NCI-H2196 (cell line): ENCODE measurements around the gene TTC39B.
"Not testable (repeated sequence)": the region's sequence is repeated elsewhere in the genome, so short reads cannot be mapped to it uniquely, and the experiment has no call there.

ENCODE experiments used
- DNase-seq: peaks from one replicate; lab custom pipeline; 2025; ENCODE audit not compliant: unreplicated experiment; lab: John Stamatoyannopoulos, UW

The TTC39B gene

GRCh38 chr9:15306757-15307522, at the start of gene TTC39B:
TTC39B (minus strand) TSS chr9:15307216; CDS start chr9:15307125, 91 bp downstream.
- peak; percentile 100 for DNase-seq

DNA sequence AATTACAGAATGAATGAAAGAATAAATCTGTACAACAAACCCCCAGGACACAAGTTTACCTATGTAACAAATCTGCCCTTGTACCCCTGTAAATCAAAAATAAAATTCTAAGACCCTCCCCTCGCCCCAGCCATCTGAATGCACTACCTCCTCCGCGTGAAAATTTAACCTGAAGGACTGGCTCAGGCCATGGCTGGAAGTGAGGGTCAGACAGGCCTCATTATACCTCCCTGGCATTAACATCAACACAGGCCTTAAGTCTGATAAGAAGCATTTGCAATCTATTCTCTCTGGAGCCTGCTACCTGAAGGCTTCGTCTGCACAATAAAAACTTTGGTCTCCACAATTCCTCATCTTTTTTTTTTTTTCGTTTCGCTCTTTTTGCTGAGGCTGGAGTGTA, 48.7 kb upstream of the TTC39B start:
- no peak for DNase-seq

DNA sequence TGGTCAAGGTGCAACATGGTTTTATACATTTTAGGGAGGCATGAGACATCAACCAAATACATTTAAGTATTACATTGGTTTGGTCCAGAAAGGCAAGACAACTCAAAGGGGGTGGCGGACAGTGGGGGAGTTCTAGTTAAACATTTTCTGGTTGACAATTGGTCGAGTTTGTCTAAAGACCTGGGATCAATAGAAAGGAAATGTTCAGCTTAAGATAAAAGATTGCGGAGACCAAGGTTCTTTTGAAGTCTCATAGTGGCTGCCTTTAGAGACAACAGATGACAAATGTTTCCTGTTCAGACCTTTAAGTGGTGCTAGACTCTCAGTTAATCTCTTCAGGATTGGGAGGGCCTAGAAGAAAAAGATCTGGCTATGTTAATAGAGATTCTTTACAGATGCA, 47.7 kb upstream of the TTC39B start:
- no peak for DNase-seq

GRCh38 chr9:15353892-15354291, 46.9 kb upstream of the TTC39B start:
- no peak for DNase-seq

DNA sequence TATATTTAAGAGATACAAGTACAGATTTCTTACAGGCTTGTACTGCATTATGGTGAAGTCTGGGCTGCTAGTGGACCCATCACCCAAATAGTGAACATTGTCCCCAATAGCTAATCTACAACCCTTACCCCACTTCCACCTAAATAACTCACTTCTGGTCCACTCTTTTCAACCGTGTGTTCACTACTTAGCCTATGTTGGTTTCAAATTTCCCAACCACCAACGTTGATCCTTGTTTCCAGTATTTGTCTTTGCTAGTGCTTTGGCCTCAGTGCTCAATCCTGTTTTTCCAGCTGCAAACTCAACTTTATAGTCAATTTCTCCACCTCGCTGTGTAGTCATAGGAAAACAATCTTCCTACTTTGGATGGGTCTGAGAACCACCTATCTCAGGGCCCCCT, 45.3 kb upstream of the TTC39B start:
- DNase-seq = no peak

GRCh38 chr9:15349892-15350761, 43.1 kb upstream of the TTC39B start:
- peak; percentile 84 for DNase-seq

DNA sequence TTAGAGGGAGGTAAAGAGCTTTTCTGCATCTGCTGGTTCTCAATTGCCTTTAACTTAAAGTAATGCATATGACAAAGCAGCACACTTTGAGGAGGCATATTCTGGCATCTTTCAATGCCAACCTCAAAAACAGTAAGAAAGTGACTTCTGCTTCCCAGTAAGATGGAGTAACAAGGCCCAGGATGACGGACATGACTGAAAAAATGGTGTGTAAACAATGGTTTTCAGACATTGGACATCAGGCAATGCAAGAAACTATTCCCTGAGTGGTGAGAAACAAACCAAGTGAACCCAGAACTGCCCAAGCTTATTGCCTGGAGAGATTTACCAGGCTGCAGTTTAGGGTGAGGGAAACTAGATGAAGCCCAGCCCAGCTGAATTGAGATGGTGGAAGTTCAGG, 39.8 kb upstream of the TTC39B start:
- DNase-seq = no peak

- no peak for DNase-seq
Observed at GRCh38 chr9:15344191-15344590, 37.2 kb upstream of the TTC39B start.

- no peak for DNase-seq
Observed at GRCh38 chr9:15333376-15333881, 26.4 kb upstream of the TTC39B start.

- no peak for DNase-seq
Observed at GRCh38 chr9:15332939-15333338, 25.9 kb upstream of the TTC39B start.

DNA sequence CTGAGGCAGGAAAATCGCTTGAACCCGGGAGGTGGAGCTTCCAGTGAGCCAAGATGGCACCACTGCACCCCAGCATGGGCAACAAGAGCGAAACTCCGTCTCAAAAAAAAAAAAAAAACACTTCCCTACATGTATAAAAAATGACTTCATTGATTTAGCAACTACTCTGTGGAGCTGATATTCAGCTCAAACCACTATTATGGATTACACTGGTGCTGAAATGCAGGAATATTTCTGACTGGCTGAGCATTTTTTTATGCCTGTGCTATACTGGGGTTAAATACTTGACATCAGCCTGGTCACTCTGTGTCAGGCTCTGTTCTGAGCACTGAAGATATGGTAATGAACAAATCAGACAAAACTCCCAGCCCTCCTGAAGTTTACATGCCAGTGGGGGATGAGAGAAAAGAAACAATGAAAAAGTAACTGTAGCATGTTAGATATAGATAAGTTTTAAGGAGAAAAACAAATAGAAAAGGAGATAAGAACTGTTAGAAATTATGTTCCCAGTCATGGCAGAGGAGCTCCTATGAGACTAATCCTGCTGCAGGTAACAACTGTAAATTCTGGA, 22.6 kb upstream of the TTC39B start:
- no peak for DNase-seq

GRCh38 chr9:15328946-15329345, 21.9 kb upstream of the TTC39B start:
- DNase-seq = no peak

DNA sequence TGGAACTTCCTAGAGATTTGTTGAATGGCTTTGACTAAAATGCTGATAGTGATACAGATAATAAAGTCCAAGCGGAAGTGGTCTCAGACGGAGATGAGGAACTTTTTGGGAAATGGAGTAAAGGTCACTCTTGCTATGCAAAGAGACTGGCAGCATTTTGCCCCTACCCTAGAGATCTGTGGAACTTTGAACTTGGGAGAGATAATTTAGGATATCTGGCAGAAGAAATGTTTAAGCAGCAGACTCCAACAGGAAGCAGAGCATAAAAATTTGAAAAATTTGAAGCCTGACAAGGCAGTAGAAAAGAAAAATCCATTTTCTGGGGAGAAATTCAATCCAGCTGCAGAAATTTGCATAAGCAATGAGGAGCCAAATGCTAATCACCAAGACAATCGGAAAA, 15.7 kb upstream of the TTC39B start:
- not testable (repeated sequence) for DNase-seq

DNA sequence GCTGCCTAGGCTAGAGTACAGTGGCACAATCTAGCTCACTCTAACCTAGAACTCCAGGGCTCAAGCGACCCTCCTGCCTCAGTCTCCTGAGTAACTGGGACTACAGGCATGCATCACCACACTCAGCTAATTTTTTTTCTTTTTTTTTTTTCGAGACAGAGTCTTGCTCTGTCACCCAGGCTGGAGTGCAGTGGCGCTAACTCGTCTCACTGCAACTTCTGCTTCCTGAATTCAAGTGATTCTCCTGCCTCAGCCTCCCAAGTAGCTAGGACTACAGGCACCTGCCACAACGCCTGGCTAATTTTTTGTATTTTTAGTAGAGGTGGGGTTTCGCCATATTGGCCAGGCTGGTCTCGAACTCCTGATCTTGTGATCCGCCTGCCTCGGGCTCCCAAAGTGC, 12.6 kb upstream of the TTC39B start:
- DNase-seq = not testable (repeated sequence)

- DNase-seq = no peak
Observed at GRCh38 chr9:15317836-15318235, 10.8 kb upstream of the TTC39B start.

DNA sequence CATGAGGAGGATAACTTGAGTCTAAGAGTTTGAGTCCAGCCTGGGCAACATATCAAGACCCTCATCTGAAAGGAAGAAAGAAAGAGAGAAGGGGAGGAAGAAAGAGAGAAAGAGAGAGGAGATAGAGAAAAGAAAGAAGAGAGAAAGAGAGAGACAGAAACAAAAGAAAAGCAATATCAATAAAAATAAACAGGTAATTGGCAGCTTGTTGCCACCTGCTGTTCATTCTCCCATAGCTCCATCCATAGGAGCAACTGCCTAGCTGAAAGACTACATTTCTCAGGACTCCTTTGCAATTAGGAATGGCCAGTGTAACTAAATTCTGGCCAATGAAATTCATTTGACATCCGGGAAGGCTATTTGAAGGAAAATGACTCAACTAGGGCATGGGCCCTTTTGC, 4.6 kb upstream of the TTC39B start:
- no peak for DNase-seq

DNA sequence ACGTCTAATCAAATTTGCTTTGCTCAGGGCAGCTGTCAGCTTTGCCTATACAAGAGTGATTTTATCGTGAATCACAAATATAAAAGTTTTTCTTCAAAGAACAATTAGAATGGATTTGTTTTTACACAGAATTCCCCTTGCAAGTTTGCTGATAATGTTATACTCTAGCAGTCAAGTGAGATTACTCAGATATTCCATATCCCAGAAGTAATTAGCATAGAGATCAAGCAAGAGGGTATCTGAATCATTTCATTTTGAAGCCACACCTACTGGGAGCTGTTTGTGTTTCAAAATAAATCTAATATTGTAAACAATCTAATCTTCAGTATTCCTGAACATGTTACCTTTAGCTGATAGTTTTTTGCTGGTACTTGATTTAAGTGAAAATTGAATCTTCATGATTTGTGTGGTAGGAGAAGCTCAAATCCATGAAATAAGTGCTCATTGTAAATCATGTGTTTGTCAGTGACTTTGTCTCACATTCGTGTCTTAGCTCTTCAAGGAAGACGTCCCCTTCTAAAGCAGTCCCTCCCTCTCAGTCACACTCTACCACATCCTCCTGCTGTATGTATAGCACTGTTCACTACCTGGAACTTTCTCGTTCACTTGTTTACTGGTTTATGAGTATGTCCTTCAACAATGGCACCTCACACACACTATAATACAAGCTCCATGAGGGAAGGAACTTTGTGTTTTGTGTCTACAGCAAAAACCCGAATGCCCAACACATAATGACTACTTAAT, 3.3 kb upstream of the TTC39B start:
- no peak for DNase-seq

- no peak for DNase-seq
Observed at GRCh38 chr9:15308511-15308910, 1.5 kb upstream of the TTC39B start.

DNA sequence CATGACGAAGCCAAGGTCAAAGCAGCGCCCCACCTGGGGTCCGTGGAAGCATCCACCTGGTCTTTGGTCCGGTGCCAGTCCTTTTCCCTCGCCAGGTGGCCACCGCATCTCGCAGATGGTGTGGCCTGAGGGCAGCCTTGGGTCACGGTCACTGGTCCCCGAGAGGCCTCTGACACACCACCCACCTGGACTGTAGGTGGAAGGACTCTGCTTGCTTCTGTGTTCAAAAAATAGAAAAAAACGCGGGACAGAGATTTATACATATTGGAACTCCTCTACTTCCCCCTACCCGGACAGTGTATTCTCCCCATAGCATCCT, 466 bp upstream of the TTC39B start:
- no peak for DNase-seq

- DNase-seq = peak; percentile 98
Observed at GRCh38 chr9:15306068-15306756, 804 bp downstream of the TTC39B start.

DNA sequence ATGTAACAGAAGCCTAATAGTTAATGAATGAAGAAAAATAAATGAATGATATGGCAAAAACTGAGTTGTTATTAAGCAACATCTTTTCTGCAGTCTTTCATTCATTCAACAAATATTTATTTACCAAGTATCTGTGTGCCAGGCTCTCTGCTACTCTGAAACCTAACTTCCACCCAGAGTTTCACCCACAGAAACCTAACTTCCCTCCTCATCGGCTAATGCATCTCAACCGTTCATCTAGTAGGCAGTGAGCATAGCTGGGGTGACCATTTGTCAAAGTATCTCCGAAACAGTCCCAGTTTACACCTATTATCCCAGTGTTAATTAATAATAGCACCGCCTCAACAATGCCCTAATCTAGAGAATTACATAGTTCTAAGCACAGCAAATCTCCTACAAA, 1.5 kb downstream of the TTC39B start:
- peak; percentile 48 for DNase-seq
